Putamen (tissue), 1 donor: ENCODE measurements around the gene CDK19.
A peak's percentile ranks its signal among the peaks of the same experiment; 100 is the strongest.
"Not testable (repeated sequence)": the region's sequence is repeated elsewhere in the genome, so short reads cannot be mapped to it uniquely, and the experiment has no call there.

Experiments
- DNase-seq: peaks from one replicate; pipeline ENCODE4 v3.0.0-alpha.2; 2016; ENCODE audit warnings: low spot score

CDK19 gene

DNA sequence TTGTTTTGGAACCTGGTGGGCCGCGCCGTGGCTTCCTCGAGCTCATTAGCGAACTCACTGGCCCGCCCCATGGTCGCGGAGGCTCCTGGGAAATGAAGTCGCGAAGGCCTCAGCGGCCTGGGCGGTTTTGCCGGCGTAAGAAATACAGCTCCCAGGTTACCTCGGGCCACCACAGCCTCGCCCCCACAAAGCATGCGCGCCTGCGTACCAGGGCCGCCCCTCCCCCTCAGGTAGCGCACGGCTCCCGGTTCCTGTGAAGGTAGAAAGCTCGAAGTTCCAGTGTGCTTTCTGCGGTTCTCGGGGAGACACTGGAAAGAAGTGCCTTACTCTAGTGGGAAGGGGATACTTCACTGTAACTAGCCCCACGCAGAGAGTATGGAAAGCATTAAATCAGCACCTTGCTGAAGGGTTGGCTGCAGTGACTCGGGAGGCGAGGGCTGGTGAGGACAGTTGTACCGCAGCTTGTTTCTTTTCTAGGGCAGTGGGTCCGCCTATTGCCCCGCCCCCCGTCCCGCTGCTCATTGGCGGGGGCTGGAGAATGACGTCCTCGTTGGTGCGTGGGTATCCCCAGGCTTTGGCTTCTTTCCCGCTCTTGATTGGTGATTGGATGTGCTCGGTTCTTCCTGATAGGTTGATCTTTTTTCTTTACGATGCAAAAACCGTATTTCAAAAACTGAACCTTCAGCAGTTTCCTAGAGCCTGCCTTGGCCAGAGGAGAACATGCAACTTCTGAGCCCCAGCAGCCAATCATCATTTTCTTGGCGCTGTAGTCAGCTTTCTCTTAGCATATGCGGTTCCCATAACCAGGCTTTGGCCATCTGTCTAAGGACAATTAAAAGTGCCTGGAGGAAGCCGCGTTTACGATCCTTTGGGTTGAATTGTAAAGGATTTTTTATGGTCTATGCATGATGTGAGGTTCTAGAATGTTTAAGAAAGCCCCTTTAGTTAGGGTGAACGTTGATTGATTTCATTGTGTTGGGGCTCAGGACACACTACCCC, at the start of gene CDK19:
CDK19 (minus strand) TSS at position 59 of the 999 bp plus-strand sequence. CDS start 333 bp downstream, outside the sequence.
- peak; percentile 99 for DNase-seq

DNA sequence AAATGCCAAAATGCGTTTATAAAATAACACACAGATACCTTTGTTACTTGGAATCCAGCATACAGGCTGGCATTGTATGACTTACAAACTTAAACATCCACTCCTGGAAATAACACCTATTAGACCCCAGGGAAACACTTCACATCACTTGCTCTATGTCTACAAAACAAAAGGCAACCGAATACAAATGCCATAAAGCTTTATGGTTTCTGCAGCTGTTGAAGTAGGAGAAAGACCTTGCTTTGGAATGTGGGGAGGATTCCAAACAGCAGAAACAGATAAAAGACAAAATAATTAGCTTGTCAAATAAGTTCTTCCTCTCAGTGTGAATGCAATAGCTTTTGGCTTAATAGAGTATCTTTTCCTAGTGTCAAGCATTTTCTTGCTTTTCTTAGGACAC, 49.6 kb upstream of the CDK19 start:
- no peak for DNase-seq

DNA sequence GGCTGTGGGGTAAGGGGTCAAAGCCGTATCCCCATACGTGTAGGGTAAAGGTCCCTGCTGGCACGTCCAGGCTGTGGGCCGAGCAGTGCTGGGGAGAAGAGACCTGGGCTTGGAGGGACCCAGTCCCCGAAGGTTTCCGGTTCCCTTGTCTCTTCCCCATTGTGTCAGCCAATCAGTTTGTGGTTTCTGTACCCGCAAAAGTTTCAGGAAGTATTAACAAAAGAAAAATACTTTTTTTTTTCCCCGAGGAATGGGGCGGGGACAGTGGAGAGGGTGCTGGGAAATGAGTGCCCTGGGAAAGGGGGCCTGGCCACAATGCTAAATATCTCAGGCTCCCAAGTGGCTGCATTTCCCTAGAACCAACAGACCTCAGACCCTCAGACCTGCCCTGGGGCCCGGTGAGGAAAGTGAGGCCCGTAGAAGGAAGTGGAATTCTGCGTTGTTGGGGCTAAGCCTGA, 44.1 kb upstream of the CDK19 start:
- DNase-seq, result no peak

DNA sequence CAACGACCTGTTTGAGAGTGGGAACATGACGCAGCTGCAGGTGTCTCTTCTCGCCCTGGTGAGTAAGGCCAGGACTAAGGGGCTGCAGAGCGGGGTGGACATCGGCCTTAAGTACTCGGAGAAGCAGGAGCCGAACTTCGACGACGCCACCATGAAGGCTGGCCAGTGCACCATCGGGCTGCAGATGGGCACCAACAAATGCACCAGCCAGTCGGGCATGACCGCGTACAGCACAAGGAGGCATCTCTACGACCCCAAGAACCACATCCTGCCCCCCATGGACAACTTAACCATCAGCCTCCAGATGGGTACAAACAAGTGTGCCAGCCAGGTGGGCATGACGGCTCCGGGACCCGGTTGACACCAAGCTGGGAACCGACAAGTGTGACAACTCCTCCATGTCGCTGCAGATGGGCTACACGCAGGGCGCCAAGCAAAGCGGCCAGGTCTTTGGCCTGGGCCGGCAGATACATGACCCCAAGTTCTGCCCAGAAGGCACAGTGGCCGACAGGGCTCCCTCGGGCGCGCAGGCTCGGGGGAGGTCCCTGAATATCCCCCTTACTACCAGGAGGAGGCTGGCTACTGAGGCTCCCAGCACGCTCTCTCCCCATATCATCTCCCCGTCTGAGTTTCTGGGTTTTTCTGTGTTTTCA, 43.4 kb upstream of the CDK19 start:
- no peak for DNase-seq

GRCh38 chr6:110858016-110858415, 42.7 kb upstream of the CDK19 start:
- no peak for DNase-seq

GRCh38 chr6:110856296-110856695, 41.0 kb upstream of the CDK19 start:
- no peak for DNase-seq

- no peak for DNase-seq
These were observed 38.6 kb upstream of the CDK19 start for GRCh38 chr6:110853754-110854477.

DNA sequence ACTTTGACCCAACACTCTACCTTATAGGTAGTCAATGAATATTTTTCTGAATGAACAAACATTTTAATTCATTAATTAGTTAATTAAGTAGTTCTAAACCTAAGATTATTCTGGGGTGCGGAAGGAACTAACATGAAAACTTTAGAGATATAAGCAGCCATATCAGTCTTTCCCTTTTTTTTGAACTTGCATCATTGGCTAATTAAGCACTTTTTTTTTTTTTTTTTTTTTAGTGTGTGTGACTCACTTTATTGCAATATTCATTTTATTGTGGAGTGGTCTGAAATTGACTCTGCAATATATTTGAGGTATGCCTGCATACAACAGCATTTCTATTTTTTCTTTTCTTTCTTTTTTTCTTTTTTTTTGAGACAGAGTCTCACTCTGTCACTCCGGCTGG, 37.5 kb upstream of the CDK19 start:
- DNase-seq, result no peak

DNA sequence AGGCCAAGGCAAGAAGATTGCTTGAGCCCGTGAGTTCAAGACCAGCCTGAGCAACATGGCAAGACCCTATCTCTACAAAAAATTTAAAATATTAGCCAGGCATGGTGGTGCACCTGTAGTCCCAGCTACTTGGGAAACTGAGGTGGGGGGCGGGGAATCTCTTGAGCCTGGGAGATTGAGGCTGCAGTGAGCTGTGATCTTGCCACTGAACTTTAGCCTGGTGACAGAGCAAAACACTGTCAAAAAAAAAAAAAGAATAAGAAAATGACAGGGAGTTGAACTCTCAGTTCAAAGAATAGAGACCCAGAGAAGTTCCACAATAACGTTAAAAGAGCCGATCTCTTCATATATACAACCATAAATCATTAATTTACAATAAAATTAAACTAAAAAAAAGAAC, 34.5 kb upstream of the CDK19 start:
- DNase-seq, result no peak

DNA sequence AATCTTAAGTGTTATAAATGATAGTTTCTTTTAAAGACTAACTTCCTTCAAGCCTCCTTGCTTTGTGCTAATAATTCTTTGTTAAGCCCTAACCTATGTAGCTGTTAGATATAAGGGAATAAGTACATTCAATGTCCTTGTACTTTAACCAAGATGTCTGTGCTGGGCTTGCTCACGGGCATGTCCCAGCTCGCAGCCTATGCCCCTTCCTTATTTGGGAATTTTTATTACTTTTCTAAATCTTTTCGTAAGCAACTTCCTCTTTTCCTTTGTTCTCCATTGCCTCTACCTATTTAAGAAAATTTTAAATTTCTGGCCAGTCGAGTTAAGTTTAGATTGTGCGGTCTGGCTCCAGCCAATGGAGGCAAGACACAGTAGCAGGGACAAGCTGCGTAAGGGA, 26.0 kb upstream of the CDK19 start:
- DNase-seq, result no peak

DNA sequence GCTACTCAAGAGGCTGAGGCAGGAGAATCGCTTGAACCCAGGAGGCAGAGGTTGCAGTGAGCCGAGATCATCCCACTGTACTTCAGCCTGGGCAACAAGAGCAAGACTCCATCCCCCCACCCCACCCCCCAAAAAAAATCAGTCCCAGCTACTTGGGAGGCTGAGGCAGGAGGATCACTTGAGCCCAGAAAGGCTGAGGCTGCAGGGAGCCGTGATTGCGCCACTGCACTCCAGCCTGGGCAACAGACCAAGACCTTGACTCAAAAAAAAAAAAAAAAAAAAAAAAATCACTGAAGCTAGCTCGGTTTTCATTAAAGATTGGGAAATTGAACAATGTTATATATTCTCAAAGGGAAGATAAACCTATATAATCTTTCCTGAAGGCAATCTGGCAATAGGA, 20.5 kb upstream of the CDK19 start:
- DNase-seq, result not testable (repeated sequence)

GRCh38 chr6:110833831-110834230, 18.6 kb upstream of the CDK19 start:
- DNase-seq, result no peak

DNA sequence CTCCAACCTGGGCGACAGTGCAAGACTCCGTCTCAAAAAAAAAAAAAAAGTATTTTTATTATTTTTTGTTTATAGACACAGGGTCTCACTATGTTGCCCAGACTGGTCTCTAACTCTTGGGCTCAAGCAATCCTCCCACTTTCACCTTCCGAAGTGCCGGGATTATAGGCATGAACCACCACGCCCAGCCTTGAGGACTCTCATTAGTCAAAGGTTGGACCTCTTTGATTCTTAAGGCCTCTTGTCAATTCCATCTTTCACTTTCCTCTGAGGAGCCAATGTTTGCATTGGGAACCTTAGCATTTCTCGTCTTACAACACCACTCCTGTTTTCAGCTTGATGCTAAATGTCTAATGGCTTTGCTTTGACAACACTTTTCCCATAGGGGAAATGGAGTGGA, 16.1 kb upstream of the CDK19 start:
- DNase-seq, result no peak

GRCh38 chr6:110828396-110828795, 13.1 kb upstream of the CDK19 start:
- peak; percentile 61 for DNase-seq

- no peak for DNase-seq
These were observed 11.2 kb upstream of the CDK19 start for GRCh38 chr6:110826236-110827129.

GRCh38 chr6:110823146-110823545, 7.9 kb upstream of the CDK19 start:
- no peak for DNase-seq

GRCh38 chr6:110822249-110822648, 7.0 kb upstream of the CDK19 start:
- no peak for DNase-seq

DNA sequence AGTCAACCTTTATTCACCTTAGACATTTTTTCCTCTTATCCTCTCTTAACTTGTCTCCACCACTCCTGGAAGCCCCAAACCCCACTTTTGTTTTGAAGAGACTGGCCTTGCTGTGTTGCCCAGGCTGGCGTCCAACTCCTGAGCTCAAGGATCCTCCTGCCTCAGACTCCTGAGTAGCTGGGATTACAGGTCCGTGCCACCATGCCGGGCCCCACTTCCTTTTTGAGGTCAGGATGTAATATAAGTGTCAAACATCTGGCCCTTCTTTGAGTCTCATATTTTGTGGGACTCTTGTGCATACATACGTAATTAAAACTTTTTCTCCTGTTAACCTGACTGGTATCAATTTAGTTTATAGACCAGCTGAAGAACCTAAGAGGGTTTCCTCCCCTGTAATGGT, 1.4 kb upstream of the CDK19 start:
- no peak for DNase-seq

- DNase-seq, result no peak
These were observed 256 bp downstream of the CDK19 start for GRCh38 chr6:110815015-110815410.

DNA sequence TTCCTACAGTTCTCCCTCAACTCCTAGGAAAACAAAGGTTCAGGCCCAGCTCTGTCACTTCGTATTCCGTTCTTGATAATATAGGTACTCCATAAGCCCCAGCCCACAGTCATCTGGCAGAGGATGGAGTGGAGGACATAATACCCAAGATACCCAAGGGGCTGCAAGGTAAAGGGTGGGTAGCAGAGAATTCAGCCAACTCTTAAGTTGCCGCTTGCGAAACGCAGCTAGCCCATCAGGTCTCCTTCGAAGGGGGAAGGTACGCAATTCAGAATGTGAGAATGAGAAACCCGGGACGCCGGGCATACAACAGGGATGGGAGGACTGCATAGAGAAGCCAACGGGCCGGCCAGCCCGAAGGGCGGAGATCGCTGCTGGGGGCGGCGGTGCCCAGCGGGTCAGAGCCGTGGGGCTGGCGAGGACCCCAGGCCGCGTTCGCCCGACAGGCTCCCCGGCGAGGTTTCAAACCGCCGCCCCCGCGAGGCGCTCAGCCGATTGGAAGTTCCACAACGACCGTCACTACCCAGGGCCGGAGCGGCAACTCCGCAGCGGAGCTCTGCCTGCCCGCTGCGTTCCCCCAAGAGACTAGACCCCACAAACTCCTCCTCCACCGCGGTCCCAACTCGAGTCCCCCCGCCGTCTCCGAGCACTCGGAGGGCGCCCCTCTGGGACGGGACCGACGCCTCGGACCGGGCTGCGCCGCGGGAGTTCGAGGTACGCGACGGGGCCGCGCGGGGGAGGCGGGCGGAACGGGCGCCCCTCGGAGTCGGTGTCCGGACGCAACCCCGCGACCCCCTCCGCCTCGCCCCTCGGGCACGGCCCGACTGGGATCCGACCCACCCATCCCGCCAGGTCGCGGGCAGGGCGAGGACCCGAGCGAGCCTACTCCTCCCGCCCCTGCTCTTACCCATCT, 911 bp downstream of the CDK19 start:
- peak; percentile 39 for DNase-seq
